Panc1 (cell line): ENCODE measurements around the gene DALRD3. TPM values are rescaled to one million over a fixed set of nuclear protein-coding genes. Genes with fewer than 3 reads are reported as not detected.

Source experiments
- ATAC-seq: fragments of 200-7000 bp; cut with Tn5 transposase; 2 replicates; pipeline ENCODE4 v1.9.1; 2020; ENCODE audit warnings: mild to moderate bottlenecking, moderate library complexity
- BruUV-seq: library from RNA; stranded (reverse); fragments of 400-500 nt; replicated peaks from 2 replicates; lab custom pipeline; 2021; lab: Mats Ljungman, UMichigan
- CTCF ChIA-PET: fragments of 300-600 bp; sonication (Branson Sonifier 250); formaldehyde crosslinking; loops from one replicate; lab custom pipeline; 2022; ENCODE audit warnings: antibody characterized with exemption; lab: Charles Lee
- POLR2A ChIA-PET: fragments of 300-600 bp; sonication (Branson Sonifier 250); formaldehyde crosslinking; loops from one replicate; lab custom pipeline; 2022; ENCODE audit warnings: antibody characterized with exemption; lab: Charles Lee
- DNase-seq: peaks from one replicate; pipeline ENCODE4 v3.0.0-alpha.2; 2010; ENCODE audit warnings: low read depth, low spot score
- H3K27ac ChIP-seq: 2 replicates; pipeline ENCODE4 v1.5.1; 2011; ENCODE audit warnings: mild to moderate bottlenecking, low read length, inconsistent platforms
- H3K27me3 ChIP-seq: fragments of 200-500 bp; sonication (Bioruptor generic); 2 replicates; pipeline ENCODE4 v1.6.0; 2014; ENCODE audit warnings: low read length, inconsistent platforms; ENCODE audit not compliant: control insufficient read depth, insufficient read depth
- H3K36me3 ChIP-seq: fragments of 200-500 bp; sonication (Bioruptor generic); 2 replicates; pipeline ENCODE4 v1.5.1; 2014; ENCODE audit warnings: inconsistent platforms, mild to moderate bottlenecking, low read length, moderate library complexity; ENCODE audit not compliant: control insufficient read depth, insufficient read depth
- H3K4me1 ChIP-seq: 2 replicates; pipeline ENCODE4 v1.5.1; 2011; ENCODE audit warnings: inconsistent platforms, mild to moderate bottlenecking, low read length, moderate library complexity; ENCODE audit not compliant: control insufficient read depth, insufficient read depth
- H3K4me3 ChIP-seq, 2 experiments: 2 replicates each; pipeline ENCODE4 v1.5.1; 2011 to 2012; ENCODE audit warnings: low read depth in 2 of 2, low read length in 2 of 2, mild to moderate bottlenecking in 2 of 2, inconsistent platforms in 1 of 2, moderate library complexity in 1 of 2
- H3K9me3 ChIP-seq: fragments of 200-500 bp; sonication (Bioruptor generic); 2 replicates; pipeline ENCODE4 v1.5.1; 2014; ENCODE audit warnings: low read depth, mild to moderate bottlenecking, inconsistent platforms, low read length, moderate library complexity; ENCODE audit not compliant: control insufficient read depth, insufficient read depth
- CTCF ChIP-seq: fragments of 450-650 bp; IDR thresholded peaks from 2 replicates; pipeline ENCODE4 v1.5.1; 2017; ENCODE audit warnings: mild to moderate bottlenecking
- POLR2AphosphoS5 ChIP-seq: IDR thresholded peaks from 2 replicates; pipeline ENCODE4 v1.6.1; 2012; ENCODE audit warnings: mild to moderate bottlenecking, low read depth, low read length, moderate library complexity
- REST ChIP-seq, 2 experiments: IDR thresholded peaks; 2 replicates each; pipeline ENCODE4 v1.6.1; 2011 to 2012; ENCODE audit warnings: low read depth in 2 of 2, control low read depth in 1 of 2, low read length in 1 of 2, mild to moderate bottlenecking in 1 of 2, moderate library complexity in 1 of 2; ENCODE audit not compliant: insufficient read depth in 1 of 2
- SIN3A ChIP-seq: IDR thresholded peaks from 2 replicates; pipeline ENCODE4 v1.6.1; 2012; ENCODE audit warnings: low read depth, mild to moderate bottlenecking, low read length, moderate library complexity, borderline replicate concordance; ENCODE audit not compliant: insufficient read depth
- TCF7L2 ChIP-seq: IDR thresholded peaks from 2 replicates; pipeline ENCODE4 v1.6.1; 2011; ENCODE audit warnings: mild to moderate bottlenecking, low read depth, low read length, inconsistent platforms
- in situ Hi-C: cut with HindIII; loops from 2 replicates; pipeline ENCODE4 v1.10.0; 2016; ENCODE audit warnings: low sequenced_read_pairs, low pct_unique_long_range_greater_than_20kb
- intact Hi-C: fragments of 100-400 bp; cut with micrococcal nuclease; formaldehyde crosslinking; loops from one replicate; pipeline ENCODE4 v1.10.0; 2022; ENCODE audit not compliant: unreplicated experiment
- total RNA-seq: library from RNA; stranded (reverse); gene quantifications from one replicate; pipeline ENCODE4 v1.2.1, GENCODE V29; 2021; ENCODE audit not compliant: unreplicated experiment

The DALRD3 gene
- total RNA-seq, 1 experiment from 2014 or later: 22.5 TPM

GRCh38 chr3:49032646-49033304 is 14.4 kb upstream of the DALRD3 start:
- H3K27me3 ChIP-seq: no peaks in the 10 kb centered on the region
- no TSS peak for BruUV-seq
- peaks cover 10% of the 10 kb centered on the region for H3K4me1 ChIP-seq
- intact Hi-C loops (no loop called here), in situ Hi-C loops (no loop called here)
- H3K4me3 ChIP-seq: no peak overlapping the region
- ChIA-PET CTCF (no interaction called here), POLR2A (no interaction called here)
- DNase-seq (no peak), ATAC-seq (no peak)
- peaks cover 16% of the 10 kb centered on the region for H3K36me3 ChIP-seq
- TF ChIP-seq CTCF: no peak
- TF ChIP-seq REST (IDR thresholded peaks at IDR 0.05; ENCODE audit: insufficient read depth in 1 of 2, low read depth in 2 of 2, low read length in 1 of 2): no peak
- no peak overlapping the region for H3K27ac ChIP-seq
- no peaks in the 10 kb centered on the region for H3K9me3 ChIP-seq

GRCh38 chr3:49030321-49030720 is 11.9 kb upstream of the DALRD3 start:
- POLR2A ChIA-PET: interaction anchor here (0.6 kb wide), 1 partner anchor 356 kb away, joined by 12 read pairs; no protein-coding TSS in a partner anchor

More at GRCh38 chr3:49030321-49030720, 11.9 kb upstream of the DALRD3 start:
- Histone ChIP-seq H3K4me3 (no peak overlapping the region), H3K9me3 (no peaks in the 10 kb centered on the region), H3K36me3 (peaks cover 16% of the 10 kb centered on the region), H3K27ac (no peak overlapping the region), H3K4me1 (peaks cover 20% of the 10 kb centered on the region), H3K27me3 (no peaks in the 10 kb centered on the region)
- BruUV-seq: no TSS peak
- in situ Hi-C loops: no loop called here
- no peak for DNase-seq
- CTCF ChIA-PET: no interaction called here
- ATAC-seq: no peak
- TF ChIP-seq REST (IDR thresholded peaks at IDR 0.05; ENCODE audit: insufficient read depth in 1 of 2, low read depth in 2 of 2, low read length in 1 of 2): no peak
- TF ChIP-seq TCF7L2: no peak
- no peak for TF ChIP-seq SIN3A
- TF ChIP-seq POLR2AphosphoS5: no peak
- TF ChIP-seq CTCF: no peak
- intact Hi-C loops: no loop called here
